Stomach (tissue), 9 donors: ENCODE results near the gene SLC24A3. TPM values are rescaled to one million over a fixed set of nuclear protein-coding genes. Genes with fewer than 3 reads are reported as not detected.

Experiments
- DNase-seq, 2 donors: peaks; one replicate each; pipeline versions ENCODE4 v3.0.0 to v3.0.0-alpha.2; 2013 to 2019
- H3K27ac ChIP-seq, 5 donors: fragments of 200-600 bp in 4 of 5; sonication (generic) in 4 of 5; one replicate each; pipeline ENCODE4 v1.5.1; 2013 to 2019; ENCODE audit warnings: mild to moderate bottlenecking in 1 of 5, moderate library complexity in 1 of 5
- H3K27me3 ChIP-seq, 3 donors: fragments of 200-600 bp; sonication (generic); one replicate each; pipeline ENCODE4 v1.5.1; 2017 to 2019; ENCODE audit warnings: mixed run types in 1 of 3
- H3K36me3 ChIP-seq, 4 donors: fragments of 200-600 bp; sonication (generic); 1 replicate in 3 of 4; 2 replicates in 1 of 4; pipeline ENCODE4 v1.5.1; 2016 to 2019
- H3K4me1 ChIP-seq, 4 donors: fragments of 200-600 bp; sonication (generic); one replicate each; pipeline ENCODE4 v1.5.1; 2016 to 2019
- H3K4me3 ChIP-seq, 4 donors: fragments of 200-600 bp; sonication (generic) in 3 of 4; one replicate each; pipeline ENCODE4 v1.5.1; 2016 to 2019; ENCODE audit warnings: mild to moderate bottlenecking in 1 of 4
- H3K9me3 ChIP-seq, 4 donors: fragments of 200-600 bp; sonication (generic); one replicate each; pipeline ENCODE4 v1.5.1; 2016 to 2019
- EP300 ChIP-seq: sonication (generic); formaldehyde crosslinking; IDR thresholded peaks from one replicate; pipeline ENCODE4 v1.6.1; 2017; ENCODE audit warnings: antibody characterized with exemption
- POLR2A ChIP-seq, 4 donors: fragments of 450-650 bp; IDR thresholded peaks; one replicate each; pipeline ENCODE4 v1.6.1; 2016; ENCODE audit warnings: antibody characterized with exemption in 4 of 4, control low read depth in 2 of 4, mild to moderate bottlenecking in 1 of 4, moderate library complexity in 1 of 4
- POLR2AphosphoS5 ChIP-seq, 3 donors: sonication (generic); formaldehyde crosslinking; IDR thresholded peaks; one replicate each; pipeline ENCODE4 v1.6.1; 2016; ENCODE audit warnings: antibody characterized with exemption in 3 of 3
- WGBS, 5 donors: extraction: QIAGEN DNeasy Blood & Tissue Kit in 3 of 5; methylation state at CpG; one replicate each; pipeline versions ENCODE4 v1.1.5 to v1.1.7; 2013 to 2018; 5-methylcytosine and 5-hydroxymethylcytosine counted together
- intact Hi-C: fragments of 100-400 bp; cut with DNase I; formaldehyde crosslinking; loops from one replicate; pipeline ENCODE4 v1.15.1; 2023; ENCODE audit warnings: low total_unique reads
- polyA plus RNA-seq, 3 donors: library from polyadenylated mRNA; stranded (reverse); fragments of 200-250 nt; gene quantifications; one replicate each; pipeline ENCODE4 v1.2.3, GENCODE V29; 2013
- total RNA-seq, 5 donors: library from RNA; depleted of rRNA; stranded (reverse); fragments of >200 nt; gene quantifications; one replicate each; pipeline versions ENCODE4 v1.1.0 to v1.2.3, GENCODE V29; 2014 to 2016
- TF ChIP-seq, protein P1 (sequence below), 7 experiments: fragments of 450-650 bp in 4 of 7; fragments of 200-600 bp in 3 of 7; sonication (generic) in 3 of 7; IDR thresholded peaks; one replicate each; pipeline ENCODE4 v1.5.1; 2016 to 2019; ENCODE audit warnings: antibody characterized with exemption in 7 of 7, control low read depth in 2 of 7, mild to moderate bottlenecking in 1 of 7
- donor health status: healthy with polysubstance abuse.
- donor health status: Bipolar disorder and iron deficiency.
- donor health status: healthy.

The SLC24A3 gene
- total and polyA plus RNA-seq, 8 donors: 1.8 to 9.0 (median 4.5) TPM

DNA sequence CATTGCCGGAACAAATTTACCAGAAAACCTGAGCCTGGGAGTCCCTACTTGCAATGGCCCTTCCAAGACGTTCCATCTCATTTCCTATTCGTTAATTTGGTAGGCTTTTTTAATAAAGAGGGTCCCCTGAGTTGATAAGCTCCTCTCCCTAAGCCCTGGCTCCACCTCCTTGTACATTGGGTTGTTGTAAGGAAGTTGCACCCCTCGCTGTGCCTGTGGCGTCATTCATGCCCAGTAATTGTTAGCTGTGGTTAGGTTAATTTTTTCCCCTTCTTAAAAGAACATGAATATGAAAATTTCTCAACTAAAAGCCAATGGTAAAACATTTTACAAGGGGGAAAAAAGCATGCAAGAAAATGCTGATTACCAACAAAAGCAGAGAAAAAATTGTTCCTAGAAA, 91.9 kb downstream of the SLC24A3 start:
- peaks cover 0 to 4% (median 0%) of the 10 kb centered on the region in 4 donors for H3K9me3 ChIP-seq
- DNase-seq: no peak
- H3K36me3 ChIP-seq: no peaks in the 10 kb centered on the region
- peaks cover 0 to 6% (median 0%) of the 10 kb centered on the region in 4 donors for H3K4me1 ChIP-seq
- WGBS, 5 donors: 67 to 84% (median 79%) methylated on average over 5 of the region's 5 CpGs
- no peaks in the 10 kb centered on the region for H3K27me3 ChIP-seq
- peak overlapping the region in 1 of 5 donors; percentile 45 for H3K27ac ChIP-seq
- TF ChIP-seq, protein P1, sequence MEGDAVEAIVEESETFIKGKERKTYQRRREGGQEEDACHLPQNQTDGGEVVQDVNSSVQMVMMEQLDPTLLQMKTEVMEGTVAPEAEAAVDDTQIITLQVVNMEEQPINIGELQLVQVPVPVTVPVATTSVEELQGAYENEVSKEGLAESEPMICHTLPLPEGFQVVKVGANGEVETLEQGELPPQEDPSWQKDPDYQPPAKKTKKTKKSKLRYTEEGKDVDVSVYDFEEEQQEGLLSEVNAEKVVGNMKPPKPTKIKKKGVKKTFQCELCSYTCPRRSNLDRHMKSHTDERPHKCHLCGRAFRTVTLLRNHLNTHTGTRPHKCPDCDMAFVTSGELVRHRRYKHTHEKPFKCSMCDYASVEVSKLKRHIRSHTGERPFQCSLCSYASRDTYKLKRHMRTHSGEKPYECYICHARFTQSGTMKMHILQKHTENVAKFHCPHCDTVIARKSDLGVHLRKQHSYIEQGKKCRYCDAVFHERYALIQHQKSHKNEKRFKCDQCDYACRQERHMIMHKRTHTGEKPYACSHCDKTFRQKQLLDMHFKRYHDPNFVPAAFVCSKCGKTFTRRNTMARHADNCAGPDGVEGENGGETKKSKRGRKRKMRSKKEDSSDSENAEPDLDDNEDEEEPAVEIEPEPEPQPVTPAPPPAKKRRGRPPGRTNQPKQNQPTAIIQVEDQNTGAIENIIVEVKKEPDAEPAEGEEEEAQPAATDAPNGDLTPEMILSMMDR (IDR thresholded peaks at IDR 0.05): no peak
- TF ChIP-seq POLR2AphosphoS5 (IDR thresholded peaks at IDR 0.05) (no peak), POLR2A (IDR thresholded peaks at IDR 0.05) (no peak), EP300 (no peak)
- intact Hi-C loops: no loop called here
- no peak overlapping the region for H3K4me3 ChIP-seq

DNA sequence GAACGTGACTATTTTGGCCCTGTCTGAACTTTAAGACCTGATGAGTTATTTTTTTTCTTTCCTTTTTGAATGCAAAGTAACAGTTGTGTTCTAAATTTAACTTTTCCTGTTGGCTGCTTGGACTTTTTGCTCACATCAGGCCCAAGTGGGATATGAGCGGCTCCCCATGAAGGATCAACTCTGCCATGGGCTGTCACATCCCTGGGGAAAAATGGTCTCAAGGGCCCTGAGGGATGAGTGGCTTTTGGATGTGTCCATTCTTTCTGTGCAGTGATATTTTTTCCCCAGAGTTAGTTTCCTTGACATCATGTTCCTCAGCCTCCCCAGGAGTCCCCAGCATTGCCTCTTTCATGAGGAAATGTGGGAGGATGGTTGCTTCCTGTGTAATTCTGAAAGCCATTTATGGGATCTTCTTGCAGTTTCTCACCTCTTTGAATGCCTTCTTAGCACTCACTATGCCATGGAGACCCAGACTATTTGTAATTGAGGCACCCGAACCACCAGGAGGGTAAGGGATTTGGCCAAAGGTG, 92.5 kb downstream of the SLC24A3 start:
- Histone ChIP-seq H3K9me3 (peaks cover 0 to 3% (median 0%) of the 10 kb centered on the region in 4 donors), H3K4me3 (no peak overlapping the region), H3K27me3 (no peaks in the 10 kb centered on the region), H3K4me1 (peaks cover 0 to 6% (median 0%) of the 10 kb centered on the region in 4 donors), H3K27ac (peak overlapping the region in 1 of 5 donors; percentile 45), H3K36me3 (no peaks in the 10 kb centered on the region)
- no peak for DNase-seq
- 77 to 90% (median 80%) methylated on average over 3 of the region's 3 CpGs for WGBS, 5 donors
- TF ChIP-seq, protein P1 (IDR thresholded peaks at IDR 0.05): no peak
- no peak for TF ChIP-seq EP300
- TF ChIP-seq POLR2A (IDR thresholded peaks at IDR 0.05): no peak
- TF ChIP-seq POLR2AphosphoS5 (IDR thresholded peaks at IDR 0.05): no peak
- intact Hi-C loops: no loop called here

DNA sequence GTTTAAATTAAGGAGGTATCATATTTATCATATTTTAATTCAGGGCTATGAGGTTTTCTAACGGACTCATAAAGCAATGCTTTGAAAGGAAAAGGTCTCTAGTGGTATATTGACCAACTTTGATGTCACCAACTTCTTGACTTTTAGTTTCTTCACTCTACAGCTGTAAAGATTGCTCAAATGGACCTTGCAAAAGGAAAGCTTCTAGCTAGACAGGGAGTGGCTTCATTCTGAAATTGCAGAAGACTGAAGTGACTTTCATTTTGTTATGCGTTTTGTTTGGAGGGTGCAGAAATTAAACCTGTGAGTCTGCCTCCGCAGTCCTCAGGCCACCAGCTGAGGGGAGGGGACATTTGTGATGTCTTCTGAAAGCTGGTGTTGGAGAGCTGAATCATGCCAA, 95.7 kb downstream of the SLC24A3 start:
- intact Hi-C loops: no loop called here
- H3K36me3 ChIP-seq: no peaks in the 10 kb centered on the region
- no peak for DNase-seq
- no peak overlapping the region for H3K4me3 ChIP-seq
- no peaks in the 10 kb centered on the region for H3K4me1 ChIP-seq
- no peak for TF ChIP-seq POLR2AphosphoS5 (IDR thresholded peaks at IDR 0.05)
- no peak for TF ChIP-seq POLR2A (IDR thresholded peaks at IDR 0.05)
- no peak for TF ChIP-seq EP300
- TF ChIP-seq, protein P1 (IDR thresholded peaks at IDR 0.05): no peak
- no peaks in the 10 kb centered on the region for H3K27me3 ChIP-seq
- 66 to 87% (median 86%) methylated on average over 3 of the region's 3 CpGs for WGBS, 5 donors
- H3K27ac ChIP-seq: no peak overlapping the region
- H3K9me3 ChIP-seq: no peaks in the 10 kb centered on the region

DNA sequence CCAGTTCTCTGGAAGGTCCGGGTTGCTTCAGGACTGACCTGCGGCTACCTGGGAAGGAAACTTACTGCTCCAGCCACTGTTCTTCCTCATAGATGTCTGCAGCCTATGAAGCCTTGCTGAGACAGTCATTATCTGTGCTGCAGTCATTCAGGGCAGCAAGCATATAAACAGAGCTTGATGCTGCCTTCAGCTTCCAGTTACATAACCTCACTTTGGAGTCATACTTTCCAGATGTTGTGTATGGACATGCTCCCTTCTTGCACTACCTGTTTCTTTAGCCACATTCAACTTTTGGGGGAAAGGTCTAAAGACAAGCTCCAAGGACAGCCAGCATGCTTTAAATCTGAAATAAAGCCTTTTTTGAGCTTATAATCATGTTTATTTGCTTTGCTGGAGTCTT, 98.1 kb downstream of the SLC24A3 start:
- DNase-seq: no peak
- no peak overlapping the region for H3K27ac ChIP-seq
- intact Hi-C loops: no loop called here
- no peaks in the 10 kb centered on the region for H3K36me3 ChIP-seq
- no peaks in the 10 kb centered on the region for H3K9me3 ChIP-seq
- H3K27me3 ChIP-seq: no peaks in the 10 kb centered on the region
- no peak overlapping the region for H3K4me3 ChIP-seq
- 84 to 95% (median 90%) methylated on average over 2 of the region's 2 CpGs for WGBS, 5 donors
- no peak for TF ChIP-seq EP300
- TF ChIP-seq, protein P1 (IDR thresholded peaks at IDR 0.05): no peak
- TF ChIP-seq POLR2AphosphoS5 (IDR thresholded peaks at IDR 0.05): no peak
- no peak for TF ChIP-seq POLR2A (IDR thresholded peaks at IDR 0.05)
- no peaks in the 10 kb centered on the region for H3K4me1 ChIP-seq
